ENCODE measurements around the gene TH.

DNA sequence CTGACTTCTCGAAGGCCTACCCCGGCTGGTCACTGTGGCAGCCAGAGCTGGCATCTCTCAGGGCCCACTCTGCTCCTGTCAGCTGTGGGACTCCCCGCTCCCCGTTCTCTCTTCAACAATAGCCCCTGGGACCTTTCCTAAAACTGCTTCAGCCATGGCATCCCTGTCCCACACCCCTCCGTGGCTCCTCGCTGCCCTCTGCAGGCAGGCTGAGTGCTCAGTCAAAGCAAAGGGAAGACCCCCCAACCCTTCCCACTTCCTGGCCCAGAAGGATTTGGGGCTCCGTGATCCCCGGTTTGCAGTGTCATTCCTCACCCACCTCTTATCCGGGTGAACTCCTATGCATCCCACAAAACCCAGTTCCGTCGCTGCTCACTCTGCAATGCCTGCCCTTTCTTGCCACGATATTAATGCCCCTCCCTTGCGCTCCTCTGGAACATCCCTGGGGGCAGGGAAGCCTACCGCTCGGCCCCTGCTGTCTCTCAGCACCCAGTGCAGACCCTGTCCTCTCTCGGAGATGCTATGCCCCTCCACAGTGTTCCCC, 1.6 kb upstream of the TH start:
- TF ChIP-seq, protein P1, sequence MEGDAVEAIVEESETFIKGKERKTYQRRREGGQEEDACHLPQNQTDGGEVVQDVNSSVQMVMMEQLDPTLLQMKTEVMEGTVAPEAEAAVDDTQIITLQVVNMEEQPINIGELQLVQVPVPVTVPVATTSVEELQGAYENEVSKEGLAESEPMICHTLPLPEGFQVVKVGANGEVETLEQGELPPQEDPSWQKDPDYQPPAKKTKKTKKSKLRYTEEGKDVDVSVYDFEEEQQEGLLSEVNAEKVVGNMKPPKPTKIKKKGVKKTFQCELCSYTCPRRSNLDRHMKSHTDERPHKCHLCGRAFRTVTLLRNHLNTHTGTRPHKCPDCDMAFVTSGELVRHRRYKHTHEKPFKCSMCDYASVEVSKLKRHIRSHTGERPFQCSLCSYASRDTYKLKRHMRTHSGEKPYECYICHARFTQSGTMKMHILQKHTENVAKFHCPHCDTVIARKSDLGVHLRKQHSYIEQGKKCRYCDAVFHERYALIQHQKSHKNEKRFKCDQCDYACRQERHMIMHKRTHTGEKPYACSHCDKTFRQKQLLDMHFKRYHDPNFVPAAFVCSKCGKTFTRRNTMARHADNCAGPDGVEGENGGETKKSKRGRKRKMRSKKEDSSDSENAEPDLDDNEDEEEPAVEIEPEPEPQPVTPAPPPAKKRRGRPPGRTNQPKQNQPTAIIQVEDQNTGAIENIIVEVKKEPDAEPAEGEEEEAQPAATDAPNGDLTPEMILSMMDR (IDR thresholded peaks at IDR 0.05; ENCODE audit: low read length) = peak; percentile 21; the same call in 1 of the 2 replicates
- no peak for TF ChIP-seq EZH2 (IDR thresholded peaks at IDR 0.05; ENCODE audit: borderline replicate concordance, low read length)
